Mammary epithelial cell (primary cell): ENCODE data around the gene PIGZ.

Source experiments
- EZH2 ChIP-seq: IDR thresholded peaks from 2 replicates; pipeline ENCODE4 v1.6.1; 2012; ENCODE audit warnings: low read length, inconsistent platforms, borderline replicate concordance
- TF ChIP-seq, protein P1 (sequence below), 2 donors: IDR thresholded peaks in 1 of 2; conservative IDR thresholded peaks in 1 of 2; 2 replicates each; pipeline ENCODE4 v1.5.1; 2011 to 2012; ENCODE audit warnings: inconsistent platforms in 2 of 2, low read length in 2 of 2, mild to moderate bottlenecking in 2 of 2, control low read depth in 1 of 2, low read depth in 1 of 2; ENCODE audit not compliant: insufficient read depth in 1 of 2; ENCODE audit errors: extremely low read depth in 1 of 2

DNA sequence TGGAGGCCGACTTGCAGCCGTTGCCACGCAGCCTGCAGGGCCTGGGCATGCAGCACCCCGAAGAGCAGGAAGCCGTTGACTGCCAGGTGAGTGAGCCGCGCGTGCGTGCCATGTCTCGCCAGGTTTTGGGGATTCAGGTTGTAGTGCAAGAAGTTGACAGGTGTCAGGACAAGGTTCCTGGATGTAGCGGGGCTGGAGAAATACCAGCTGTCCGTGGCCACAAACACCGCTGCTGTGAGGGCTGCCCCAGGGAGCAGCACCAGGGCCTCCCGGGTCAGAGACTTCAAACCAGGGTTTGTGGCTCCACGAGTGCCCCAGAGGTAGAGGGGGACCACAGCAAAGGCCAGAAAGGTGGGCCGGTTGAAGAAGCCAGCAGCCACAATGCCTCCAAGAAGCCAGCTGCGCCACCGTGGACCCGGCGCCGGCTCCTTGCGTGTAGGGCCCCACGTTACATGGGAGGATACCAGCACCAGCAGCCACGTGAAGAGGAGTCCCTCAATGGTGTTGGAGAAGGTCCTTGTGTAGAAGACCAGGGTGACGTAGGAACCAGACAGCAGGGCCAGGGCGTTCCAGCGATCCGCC lies 20.7 kb downstream of the PIGZ start:
- TF ChIP-seq, protein P1, sequence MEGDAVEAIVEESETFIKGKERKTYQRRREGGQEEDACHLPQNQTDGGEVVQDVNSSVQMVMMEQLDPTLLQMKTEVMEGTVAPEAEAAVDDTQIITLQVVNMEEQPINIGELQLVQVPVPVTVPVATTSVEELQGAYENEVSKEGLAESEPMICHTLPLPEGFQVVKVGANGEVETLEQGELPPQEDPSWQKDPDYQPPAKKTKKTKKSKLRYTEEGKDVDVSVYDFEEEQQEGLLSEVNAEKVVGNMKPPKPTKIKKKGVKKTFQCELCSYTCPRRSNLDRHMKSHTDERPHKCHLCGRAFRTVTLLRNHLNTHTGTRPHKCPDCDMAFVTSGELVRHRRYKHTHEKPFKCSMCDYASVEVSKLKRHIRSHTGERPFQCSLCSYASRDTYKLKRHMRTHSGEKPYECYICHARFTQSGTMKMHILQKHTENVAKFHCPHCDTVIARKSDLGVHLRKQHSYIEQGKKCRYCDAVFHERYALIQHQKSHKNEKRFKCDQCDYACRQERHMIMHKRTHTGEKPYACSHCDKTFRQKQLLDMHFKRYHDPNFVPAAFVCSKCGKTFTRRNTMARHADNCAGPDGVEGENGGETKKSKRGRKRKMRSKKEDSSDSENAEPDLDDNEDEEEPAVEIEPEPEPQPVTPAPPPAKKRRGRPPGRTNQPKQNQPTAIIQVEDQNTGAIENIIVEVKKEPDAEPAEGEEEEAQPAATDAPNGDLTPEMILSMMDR (conservative IDR thresholded peaks at IDR 0.05 in 1 of 2, IDR thresholded peaks at IDR 0.05 in 1 of 2; ENCODE audit: extremely low read depth in 1 of 2, insufficient read depth in 1 of 2, low read depth in 1 of 2, low read length in 2 of 2) = no peak
- TF ChIP-seq EZH2 = no peak
